GM19395 (cell line): ENCODE data around the gene SIGLEC7.

ENCODE experiments used
- ATAC-seq: cut with Tn5 transposase; IDR thresholded peaks from one replicate; pipeline ENCODE4 v1.9.1; 2021; ENCODE audit warnings: mild to moderate bottlenecking, moderate library complexity; ENCODE audit not compliant: unreplicated experiment

SIGLEC7 gene

GRCh38 chr19:51198641-51199040 is 56.5 kb downstream of the SIGLEC7 start:
- ATAC-seq: no peak

GRCh38 chr19:51200071-51200666 is 58.1 kb downstream of the SIGLEC7 start:
- ATAC-seq: no peak

- ATAC-seq: no peak
These were observed 59.6 kb downstream of the SIGLEC7 start for GRCh38 chr19:51201712-51202111.
